Pulmonary artery endothelial cell (primary cell): ENCODE measurements around the gene CYP3A7. TPM values are rescaled to one million over a fixed set of nuclear protein-coding genes. Genes with fewer than 3 reads are reported as not detected.
"Not testable (repeated sequence)": the region's sequence is repeated elsewhere in the genome, so short reads cannot be mapped to it uniquely, and the experiment has no call there.

Experiments
- DNase-seq: peaks from one replicate; pipeline ENCODE4 v3.0.0-alpha.2; 2011; ENCODE audit warnings: low read depth, low spot score
- total RNA-seq: library from RNA; depleted of rRNA; stranded (reverse); fragments of >200 nt; gene quantifications from 2 replicates; pipeline ENCODE4 v1.2.3, GENCODE V29; 2014

The CYP3A7 gene
- total RNA-seq, 1 donor from 2014 or later = not detected

- DNase-seq = no peak
These were observed 25.0 kb downstream of the CYP3A7 start for GRCh38 chr7:99709838-99710578.

GRCh38 chr7:99709260-99709659, 25.7 kb downstream of the CYP3A7 start:
- no peak for DNase-seq

- no peak for DNase-seq
These were observed 27.9 kb downstream of the CYP3A7 start for GRCh38 chr7:99707096-99707495.

- DNase-seq = no peak
These were observed 35.0 kb downstream of the CYP3A7 start for GRCh38 chr7:99699946-99700345.

- DNase-seq = not testable (repeated sequence)
These were observed 35.9 kb downstream of the CYP3A7 start for GRCh38 chr7:99698867-99699730.

- no peak for DNase-seq
These were observed 40.1 kb downstream of the CYP3A7 start for GRCh38 chr7:99694912-99695304.

GRCh38 chr7:99694201-99694911, 40.6 kb downstream of the CYP3A7 start:
- no peak for DNase-seq

- DNase-seq = no peak
These were observed 41.4 kb downstream of the CYP3A7 start for GRCh38 chr7:99693427-99694200.

- no peak for DNase-seq
These were observed 41.9 kb downstream of the CYP3A7 start for GRCh38 chr7:99693100-99693426.

GRCh38 chr7:99692563-99692962, 42.4 kb downstream of the CYP3A7 start:
- not testable (repeated sequence) for DNase-seq

GRCh38 chr7:99691658-99692057, 43.3 kb downstream of the CYP3A7 start:
- not testable (repeated sequence) for DNase-seq

- not testable (repeated sequence) for DNase-seq
These were observed 44.1 kb downstream of the CYP3A7 start for GRCh38 chr7:99690918-99691317.

- DNase-seq = not testable (repeated sequence)
These were observed 49.0 kb downstream of the CYP3A7 start for GRCh38 chr7:99685871-99686608.

GRCh38 chr7:99685129-99685758, 49.8 kb downstream of the CYP3A7 start:
- DNase-seq = no peak

- no peak for DNase-seq
These were observed 55.4 kb downstream of the CYP3A7 start, which contains the start of gene CYP3A5 for GRCh38 chr7:99679400-99680191. TSS of gene CYP3A5 (minus strand) at chr7:99679996. CDS start at chr7:99679896, 100 bp downstream.

GRCh38 chr7:99679032-99679399, 56.0 kb downstream of the CYP3A7 start:
- DNase-seq = no peak

- DNase-seq = no peak
These were observed 57.3 kb downstream of the CYP3A7 start for GRCh38 chr7:99677648-99678045.

- DNase-seq = no peak
These were observed 57.9 kb downstream of the CYP3A7 start for GRCh38 chr7:99677013-99677647.
